ENCODE data around the gene PDE7B. TPM values are rescaled to one million over a fixed set of nuclear protein-coding genes. Genes with fewer than 3 reads are reported as not detected.

Gene PDE7B
- total and polyA plus RNA-seq, 2 of the 13 experiments (the other 11 are each of a cell fraction or from before 2014, with no cell fraction given) = not detected

GRCh38 chr6:136186363-136186762 lies 334.9 kb downstream of the PDE7B start:
- H3K9me3 ChIP-seq (ENCODE audit: low read length) = no peaks in the 10 kb centered on the region
- FAIRE-seq (no peak), DNase-seq (ENCODE audit: low spot score) (no peak), ATAC-seq (no peak)
- no peaks in the 10 kb centered on the region for H4K20me1 ChIP-seq (ENCODE audit: insufficient read depth, low read length)
- ChIA-PET CTCF (ENCODE audit: low intra/inter-chr PET ratio, low total read pairs) (no interaction called here), POLR2A (no interaction called here)
- H3K9ac ChIP-seq (ENCODE audit: insufficient read depth, low read depth, low read length) = no peak overlapping the region
- H3K4me2 ChIP-seq (ENCODE audit: low read depth, low read length) = no peak overlapping the region
- H2AFZ ChIP-seq (ENCODE audit: low read length) = no peak overlapping the region
- in situ Hi-C loops (cut with HindIII; ENCODE audit: extremely low pct_ligation_motif_present, low pct_unique_long_range_greater_than_20kb) (no loop called here), intact Hi-C loops (cut with micrococcal nuclease; ENCODE audit: unreplicated experiment) (no loop called here)
- 19% methylated on average over 1 of the region's 1 CpG for WGBS (ENCODE audit: low lambda C conversion rate)
- no peak overlapping the region for H3K4me3 ChIP-seq (replicated peaks in 1 of 3; ENCODE audit: insufficient read depth in 1 of 3, low read depth in 2 of 3, low read length in 3 of 3)
- no TSS peak for BruUV-seq (replicated peaks)
- H3K27ac ChIP-seq (ENCODE audit: extremely low read length, insufficient read depth, low read length) = no peak overlapping the region
- H3K36me3 ChIP-seq (replicated peaks in 1 of 2; ENCODE audit: control insufficient read depth in 1 of 2, insufficient read depth in 2 of 2, low read length in 2 of 2) = no peaks in the 10 kb centered on the region
- no peaks in the 10 kb centered on the region for H3K79me2 ChIP-seq (ENCODE audit: insufficient read depth, low read length)
- no peaks in the 10 kb centered on the region for H3K4me1 ChIP-seq (ENCODE audit: insufficient read depth, low read length)
- no peak for TF ChIP-seq ZNF574 (CRISPR knock-in tag; IDR thresholded peaks at IDR 0.05)
- no peaks in the 10 kb centered on the region for H3K27me3 ChIP-seq (ENCODE audit: control insufficient read depth in 1 of 2, insufficient read depth in 2 of 2, low read length in 2 of 2)

- no peak overlapping the region for H3K4me3 ChIP-seq (replicated peaks in 1 of 3; ENCODE audit: insufficient read depth in 1 of 3, low read depth in 2 of 3, low read length in 3 of 3)
- WGBS (ENCODE audit: low lambda C conversion rate) = 0% methylated on average over 2 of the region's 2 CpGs
- no peaks in the 10 kb centered on the region for H3K4me1 ChIP-seq (ENCODE audit: insufficient read depth, low read length)
- H3K36me3 ChIP-seq (replicated peaks in 1 of 2; ENCODE audit: control insufficient read depth in 1 of 2, insufficient read depth in 2 of 2, low read length in 2 of 2) = no peaks in the 10 kb centered on the region
- H3K79me2 ChIP-seq (ENCODE audit: insufficient read depth, low read length) = no peaks in the 10 kb centered on the region
- CTCF ChIA-PET (ENCODE audit: low intra/inter-chr PET ratio, low total read pairs) = no interaction called here
- no peak for ATAC-seq
- H2AFZ ChIP-seq (ENCODE audit: low read length) = no peak overlapping the region
- POLR2A ChIA-PET = no interaction called here
- H3K27me3 ChIP-seq (ENCODE audit: control insufficient read depth in 1 of 2, insufficient read depth in 2 of 2, low read length in 2 of 2) = no peaks in the 10 kb centered on the region
- no peak overlapping the region for H3K27ac ChIP-seq (ENCODE audit: extremely low read length, insufficient read depth, low read length)
- H3K9ac ChIP-seq (ENCODE audit: insufficient read depth, low read depth, low read length) = no peak overlapping the region
- no peaks in the 10 kb centered on the region for H4K20me1 ChIP-seq (ENCODE audit: insufficient read depth, low read length)
- TF ChIP-seq KAT7 (CRISPR knock-in tag; IDR thresholded peaks at IDR 0.05; ENCODE audit: borderline replicate concordance) (no peak), ZMAT5 (CRISPR knock-in tag; IDR thresholded peaks at IDR 0.05; ENCODE audit: borderline replicate concordance, low read depth) (no peak), DR1 (CRISPR knock-in tag; IDR thresholded peaks at IDR 0.05) (no peak), ZNF629 (CRISPR knock-in tag; conservative IDR thresholded peaks at IDR 0.05) (no peak), ZNF20 (CRISPR knock-in tag; IDR thresholded peaks at IDR 0.05) (no peak), ZNF552 (CRISPR knock-in tag; IDR thresholded peaks at IDR 0.05; ENCODE audit: borderline replicate concordance) (no peak), FOXO1 (CRISPR knock-in tag; IDR thresholded peaks at IDR 0.05) (no peak), STAT5B (CRISPR knock-in tag; IDR thresholded peaks at IDR 0.05) (no peak)
- no peaks in the 10 kb centered on the region for H3K9me3 ChIP-seq (ENCODE audit: low read length)
- DNase-seq (ENCODE audit: low spot score) = no peak
- in situ Hi-C loops (cut with HindIII; ENCODE audit: extremely low pct_ligation_motif_present, low pct_unique_long_range_greater_than_20kb) (no loop called here), intact Hi-C loops (cut with micrococcal nuclease; ENCODE audit: unreplicated experiment) (no loop called here)
- BruUV-seq (replicated peaks) = no TSS peak
- H3K4me2 ChIP-seq (ENCODE audit: low read depth, low read length) = no peak overlapping the region
- no peak for FAIRE-seq
Measured at GRCh38 chr6:136188486-136188885, 337.0 kb downstream of the PDE7B start.
